ENCODE results near the gene FOXN1.

FOXN1 gene

GRCh38 chr17:28527859-28528258, 21.7 kb downstream of the FOXN1 start:
- DNase-seq, result no peak

DNA sequence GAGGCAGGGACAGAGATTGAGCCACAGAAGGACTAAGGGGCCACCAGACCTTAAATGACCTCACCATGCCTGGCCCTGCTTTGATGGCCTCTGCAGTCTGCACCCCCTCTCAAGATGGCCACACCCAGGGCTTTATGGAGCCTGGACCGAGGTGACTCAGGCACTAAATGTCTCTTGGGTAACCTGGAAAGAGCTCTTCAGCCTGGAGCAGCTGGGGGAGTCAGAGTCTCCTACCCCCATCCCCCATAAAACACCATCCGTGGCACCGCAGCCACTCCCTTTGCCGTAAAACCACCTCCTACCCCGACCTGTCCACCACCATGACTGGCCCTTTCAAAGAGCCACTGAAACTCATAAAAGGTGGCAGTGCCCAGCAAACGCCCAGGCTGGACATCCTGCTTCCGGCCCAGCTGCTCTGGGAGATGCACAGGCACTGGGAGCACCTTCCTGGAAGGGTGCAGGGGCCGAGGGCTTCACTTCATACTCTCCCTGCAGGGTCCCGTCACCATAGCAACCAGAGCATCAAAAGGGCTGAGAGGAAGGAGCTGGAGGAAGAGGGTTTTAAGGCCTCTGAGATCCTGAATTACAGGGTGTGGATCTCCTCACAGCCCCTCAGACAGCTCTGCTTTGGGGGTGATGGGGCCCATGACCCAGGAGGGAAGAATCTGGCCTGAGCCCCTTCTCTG, 22.3 kb downstream of the FOXN1 start:
- DNase-seq, result no peak

DNA sequence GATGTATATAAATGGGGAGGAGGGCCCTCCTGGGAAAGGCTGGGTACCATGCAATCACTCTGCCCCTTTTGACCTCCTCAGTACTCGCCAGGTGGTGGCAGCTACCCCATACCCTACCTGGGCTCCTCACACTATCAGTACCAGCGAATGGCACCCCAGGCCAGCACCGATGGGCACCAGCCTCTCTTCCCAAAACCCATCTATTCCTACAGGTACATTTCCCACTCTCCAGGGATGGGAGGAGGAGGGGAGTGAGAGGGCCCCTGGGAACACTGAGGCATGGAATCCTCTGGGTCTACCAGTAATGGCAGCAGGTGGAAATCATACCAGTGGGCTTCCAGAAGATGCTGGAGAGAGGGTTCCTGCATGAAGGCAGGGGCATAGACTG, 22.9 kb downstream of the FOXN1 start:
- DNase-seq, result no peak

GRCh38 chr17:28530250-28530649, 24.1 kb downstream of the FOXN1 start:
- no peak for DNase-seq

DNA sequence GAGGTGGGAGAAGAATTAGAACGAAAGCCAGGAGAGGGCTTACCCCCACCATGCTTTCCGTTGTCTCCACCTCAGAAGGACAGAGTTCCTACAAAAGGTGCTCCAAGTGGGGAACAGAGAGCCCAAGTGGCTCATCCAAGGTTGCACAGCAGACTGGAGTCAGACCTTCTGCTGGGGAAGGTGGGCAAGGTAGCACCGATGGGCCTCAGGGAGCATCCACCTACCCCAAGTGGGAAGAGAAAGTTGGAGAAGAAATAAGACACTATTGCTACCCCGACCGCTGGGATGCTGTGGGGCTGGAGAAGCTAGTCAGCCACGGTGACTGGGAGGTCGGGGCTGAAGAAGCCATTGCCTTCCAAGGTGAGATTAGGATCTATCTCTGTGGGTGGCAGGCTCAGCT, 24.8 kb downstream of the FOXN1 start:
- DNase-seq, result no peak

- DNase-seq, result peak; percentile 22 to 45 (median 40)
Measured at GRCh38 chr17:28532050-28532960, 26.2 kb downstream of the FOXN1 start.

DNA sequence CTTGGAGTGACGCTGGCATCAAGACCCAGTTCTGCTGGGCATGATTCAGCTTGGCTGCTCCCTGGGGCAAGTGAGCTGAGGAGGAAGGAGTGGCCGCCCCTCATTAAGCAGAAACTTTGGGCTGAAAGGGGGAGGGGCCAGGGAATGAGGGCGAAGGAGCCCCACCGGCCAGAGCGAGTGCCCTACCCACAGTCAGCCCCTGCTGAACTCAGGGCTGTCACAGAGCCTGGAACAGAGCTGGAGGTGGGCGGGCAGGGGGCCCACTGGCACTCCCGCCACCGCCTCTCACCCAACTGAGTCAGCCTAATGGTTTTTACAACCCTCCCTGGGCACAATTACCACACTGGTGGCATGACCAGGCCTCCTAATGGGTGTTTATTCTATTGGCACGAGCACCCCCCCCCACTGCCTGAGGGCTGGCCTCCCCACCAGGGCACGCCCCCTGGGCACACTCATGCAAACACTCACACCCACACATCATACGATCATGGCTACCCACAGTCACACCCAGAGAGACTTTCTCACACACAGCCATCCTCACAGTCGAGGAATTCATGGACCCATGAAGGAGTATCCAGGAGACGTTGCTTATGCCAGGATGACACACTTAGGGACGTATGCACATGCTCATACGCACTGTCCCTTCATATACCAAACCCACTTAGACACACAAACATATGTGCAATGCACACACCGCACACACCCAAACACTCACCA, 27.1 kb downstream of the FOXN1 start:
- DNase-seq, result peak in 1 of 3 donors; percentile 17

GRCh38 chr17:28534740-28535375, 28.7 kb downstream of the FOXN1 start:
- no peak for DNase-seq

DNA sequence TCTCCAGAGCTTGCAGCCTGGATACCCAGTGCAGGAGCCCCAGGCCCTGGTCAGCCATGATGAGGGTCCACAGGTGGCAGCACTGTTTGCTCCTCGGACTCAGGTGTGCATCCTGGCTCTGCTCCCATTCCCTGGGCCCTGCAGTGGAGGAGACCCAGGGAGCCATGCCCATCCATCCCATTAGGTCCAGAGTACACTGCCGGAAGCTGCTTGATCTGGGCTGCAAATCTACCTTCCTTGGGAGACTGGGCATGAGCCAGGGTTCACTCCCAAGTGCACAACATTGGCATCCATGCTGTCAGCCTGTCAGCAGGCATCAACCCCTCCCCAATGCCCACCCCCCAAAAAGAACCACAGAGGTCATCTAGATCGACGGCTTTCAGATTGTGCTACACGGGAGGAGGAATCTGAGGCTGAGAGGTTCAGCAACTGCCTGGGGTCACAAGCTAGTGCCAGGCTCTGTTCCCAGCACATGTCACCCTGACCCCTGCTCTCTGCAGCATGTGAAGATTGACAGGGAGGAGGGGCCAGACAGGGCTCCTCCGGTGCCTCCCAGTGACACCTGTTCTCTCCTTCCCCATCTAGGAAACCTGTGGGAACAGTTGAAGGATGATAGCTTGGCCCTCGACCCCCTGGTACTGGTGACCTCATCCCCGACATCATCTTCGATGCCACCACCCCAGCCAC, 30.5 kb downstream of the FOXN1 start:
- no peak for DNase-seq

DNA sequence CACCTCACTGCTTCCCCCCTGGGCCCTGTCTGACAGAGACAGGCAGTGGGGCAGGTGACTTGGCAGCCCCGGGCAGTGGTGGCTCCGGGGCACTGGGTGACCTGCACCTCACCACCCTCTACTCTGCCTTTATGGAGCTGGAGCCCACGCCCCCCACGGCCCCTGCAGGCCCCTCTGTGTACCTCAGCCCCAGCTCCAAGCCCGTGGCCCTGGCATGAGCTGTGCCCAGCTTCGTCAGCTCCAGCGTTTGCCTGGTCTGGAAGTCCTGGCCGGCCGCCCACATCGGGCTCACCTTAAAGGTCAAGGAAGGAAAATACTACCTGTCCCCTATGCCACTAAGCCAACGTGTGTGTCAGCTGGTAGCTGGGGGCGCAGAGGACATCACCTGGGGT, 31.1 kb downstream of the FOXN1 start:
- DNase-seq, result no peak

DNA sequence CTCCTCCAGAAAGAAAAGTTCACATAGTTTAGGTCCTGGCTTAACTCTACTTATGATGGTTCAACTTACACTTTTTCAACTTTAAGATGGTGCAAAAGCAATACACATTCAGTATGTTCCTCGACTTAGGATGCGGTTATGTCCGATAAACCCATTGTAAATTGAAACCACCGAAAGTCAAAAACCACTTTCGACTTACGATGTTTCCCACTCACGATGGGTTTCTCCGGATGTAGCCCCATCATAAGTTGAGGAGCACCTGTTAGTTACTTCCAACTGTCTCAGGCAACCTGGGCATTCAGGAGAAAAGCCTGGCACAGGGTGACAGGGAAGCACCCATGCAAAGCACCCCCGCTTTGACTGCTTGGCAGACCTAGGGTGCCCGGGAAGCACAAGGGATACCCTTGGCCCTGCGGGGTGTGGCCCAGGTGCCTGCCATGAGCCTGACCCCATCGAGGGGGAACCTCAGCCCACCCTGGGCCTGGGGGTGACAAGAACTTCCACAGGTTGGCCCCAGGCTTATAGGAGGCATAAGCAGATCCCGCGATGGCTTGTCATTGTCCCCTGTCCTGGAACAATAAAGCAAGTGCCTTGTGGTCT, 32.2 kb downstream of the FOXN1 start:
- no peak for DNase-seq

DNA sequence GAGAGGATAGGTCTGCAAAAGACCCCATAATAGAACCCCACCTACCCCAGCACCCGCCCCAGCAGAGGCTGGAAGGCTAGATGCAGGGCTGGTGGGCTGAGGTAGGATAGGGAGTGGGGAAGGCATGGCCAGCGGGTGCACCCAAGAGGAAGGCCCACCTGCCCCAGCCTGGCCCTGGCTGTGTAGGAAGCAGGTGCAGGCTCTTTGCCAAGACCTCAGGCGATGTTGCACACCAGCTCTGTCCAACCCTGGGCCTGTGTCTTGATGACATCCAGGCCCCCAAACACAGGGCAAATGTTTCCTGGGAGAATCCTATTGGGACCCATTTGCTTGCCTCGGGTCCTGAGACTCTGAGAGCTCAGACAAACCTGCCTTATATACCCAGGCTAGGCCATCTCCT, 34.1 kb downstream of the FOXN1 start:
- no peak for DNase-seq

GRCh38 chr17:28541439-28541838, 35.3 kb downstream of the FOXN1 start:
- DNase-seq, result no peak

DNA sequence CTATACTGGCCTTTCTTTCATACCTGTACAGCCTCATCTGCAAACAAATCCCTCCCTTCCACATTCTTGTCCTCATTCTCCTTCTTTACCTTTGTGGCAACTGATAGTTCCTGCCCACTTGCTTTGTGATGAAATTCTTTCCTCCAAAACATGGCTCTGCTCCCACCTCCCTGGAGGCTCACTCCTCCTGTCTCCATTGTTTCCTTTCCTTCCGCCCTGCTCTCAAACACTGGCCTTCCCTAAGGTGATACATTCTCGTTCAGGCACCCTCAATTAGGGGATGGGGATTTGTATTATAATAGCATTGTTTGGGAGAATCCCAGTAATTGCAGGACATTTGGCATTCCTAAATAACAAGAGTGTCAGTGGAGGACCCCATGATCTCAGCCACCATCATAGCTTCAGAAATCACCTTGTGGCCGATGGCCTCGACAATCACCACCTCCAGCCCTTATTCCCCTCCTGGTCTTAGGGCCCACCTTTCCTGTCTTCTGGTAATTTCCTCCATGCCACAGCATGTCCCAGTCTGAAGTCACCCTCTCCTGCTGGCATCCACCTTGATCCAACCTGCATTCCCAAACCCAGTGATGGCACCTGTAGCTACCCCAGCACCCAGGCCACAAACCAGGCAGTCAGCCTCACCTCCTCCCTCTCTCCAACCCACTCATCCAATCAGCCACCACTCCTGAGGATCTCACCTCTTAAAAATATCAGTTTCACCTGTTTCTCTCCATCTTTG, 38.4 kb downstream of the FOXN1 start:
- DNase-seq, result no peak

- no peak for DNase-seq
Measured at GRCh38 chr17:28545141-28545503, 39.0 kb downstream of the FOXN1 start.

- no peak for DNase-seq
Measured at GRCh38 chr17:28545787-28546415, 39.8 kb downstream of the FOXN1 start.

- no peak for DNase-seq
Measured at GRCh38 chr17:28547096-28547622, 41.0 kb downstream of the FOXN1 start.

GRCh38 chr17:28547623-28548416, 41.7 kb downstream of the FOXN1 start:
- DNase-seq, result peak; percentile 84 to 88 (median 85)

GRCh38 chr17:28548417-28549130, 42.4 kb downstream of the FOXN1 start:
- DNase-seq, result no peak
